IPS-18a (cell line): ENCODE results near the gene SEPTIN2.
A peak's percentile ranks its signal among the peaks of the same experiment; 100 is the strongest.

Source experiments
- H3K27ac ChIP-seq: one replicate; pipeline ENCODE4 v1.5.1; 2013; ENCODE audit warnings: low read length
- H3K27me3 ChIP-seq: one replicate; pipeline ENCODE4 v1.6.1; 2013; ENCODE audit warnings: mild to moderate bottlenecking, low read length; ENCODE audit not compliant: control insufficient read depth, insufficient read depth
- H3K36me3 ChIP-seq: one replicate; pipeline ENCODE4 v1.6.1; 2013; ENCODE audit warnings: low read depth, low read length; ENCODE audit not compliant: control insufficient read depth
- H3K4me1 ChIP-seq: one replicate; pipeline ENCODE4 v1.6.1; 2013; ENCODE audit warnings: low read depth, low read length; ENCODE audit not compliant: control insufficient read depth
- H3K4me3 ChIP-seq: one replicate; pipeline ENCODE4 v1.5.1; 2013; ENCODE audit warnings: low read length
- H3K9ac ChIP-seq: one replicate; pipeline ENCODE4 v1.6.1; 2013; ENCODE audit warnings: mild to moderate bottlenecking, low read length, moderate library complexity
- H3K9me3 ChIP-seq: one replicate; pipeline ENCODE4 v1.6.1; 2013; ENCODE audit warnings: low read depth, low read length; ENCODE audit not compliant: control insufficient read depth

Gene SEPTIN2

GRCh38 chr2:241307055-241307454, 8.7 kb upstream of the SEPTIN2 start:
- H3K4me1 ChIP-seq, result peaks cover 3% of the 10 kb centered on the region
- H3K9me3 ChIP-seq, result no peaks in the 10 kb centered on the region
- H3K9ac ChIP-seq, result no peak overlapping the region
- H3K4me3 ChIP-seq, result no peak overlapping the region
- H3K27ac ChIP-seq, result no peak overlapping the region
- H3K36me3 ChIP-seq, result no peaks in the 10 kb centered on the region
- H3K27me3 ChIP-seq, result no peaks in the 10 kb centered on the region

DNA sequence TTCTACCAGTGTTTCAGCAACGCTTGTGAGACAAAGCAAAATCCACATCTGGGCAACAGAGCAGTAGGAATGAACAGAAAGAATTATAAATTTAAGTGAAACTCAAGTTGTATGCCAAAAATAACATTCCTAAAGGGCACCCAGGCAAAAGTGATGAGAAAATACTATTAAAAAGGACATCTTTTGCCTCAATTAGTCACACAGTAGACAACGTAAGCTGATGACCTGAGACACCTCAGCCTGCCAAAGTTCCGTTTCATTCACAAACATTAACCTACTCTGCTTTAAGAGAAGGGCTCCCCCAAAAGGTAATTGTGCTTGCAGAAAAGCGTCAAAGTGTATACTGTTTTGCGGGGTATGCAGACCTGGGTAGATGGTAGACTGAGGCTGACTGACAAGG, 7.5 kb upstream of the SEPTIN2 start:
- H3K4me1 ChIP-seq, result peaks cover 3% of the 10 kb centered on the region
- no peak overlapping the region for H3K4me3 ChIP-seq
- no peaks in the 10 kb centered on the region for H3K27me3 ChIP-seq

DNA sequence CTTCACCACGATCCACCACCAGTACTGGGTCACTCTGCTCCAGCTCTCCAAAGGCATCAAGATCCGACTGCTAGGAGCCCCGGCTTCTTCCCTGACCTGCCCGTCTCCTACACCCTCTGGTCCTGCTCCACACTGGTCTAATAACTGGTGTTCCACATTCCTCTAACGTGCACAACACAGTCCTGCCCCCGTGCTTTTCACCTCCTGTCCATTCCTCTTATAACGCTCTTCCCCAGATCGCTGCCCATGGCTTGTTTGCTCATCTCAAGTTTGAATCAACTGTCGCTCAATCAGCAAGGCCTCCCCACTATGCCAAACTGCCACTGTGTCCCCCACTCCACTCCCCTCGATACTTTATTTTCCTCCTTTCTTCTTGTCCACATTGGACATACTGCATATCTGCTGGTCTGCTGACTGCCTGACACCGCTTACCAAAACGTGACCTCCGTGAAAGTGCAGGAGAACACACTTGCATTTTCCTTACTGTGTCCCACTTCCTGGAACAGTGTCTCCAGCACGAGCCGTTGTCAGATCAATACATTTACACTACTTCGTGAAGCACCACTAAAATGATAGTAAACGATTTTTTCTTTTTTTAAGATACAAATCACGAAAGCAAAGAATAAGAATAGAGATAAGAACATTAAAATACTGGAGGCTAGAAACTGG, 6.8 kb upstream of the SEPTIN2 start:
- H3K27me3 ChIP-seq, result no peaks in the 10 kb centered on the region
- H3K4me1 ChIP-seq, result peaks cover 7% of the 10 kb centered on the region
- no peaks in the 10 kb centered on the region for H3K36me3 ChIP-seq
- H3K9me3 ChIP-seq, result no peaks in the 10 kb centered on the region
- no peak overlapping the region for H3K9ac ChIP-seq
- H3K27ac ChIP-seq, result no peak overlapping the region
- H3K4me3 ChIP-seq, result no peak overlapping the region

More for the DNA sequence above, 7.5 kb upstream of the SEPTIN2 start:
- Histone ChIP-seq H3K27ac (no peak overlapping the region), H3K36me3 (no peaks in the 10 kb centered on the region), H3K9ac (no peak overlapping the region), H3K9me3 (no peaks in the 10 kb centered on the region)

DNA sequence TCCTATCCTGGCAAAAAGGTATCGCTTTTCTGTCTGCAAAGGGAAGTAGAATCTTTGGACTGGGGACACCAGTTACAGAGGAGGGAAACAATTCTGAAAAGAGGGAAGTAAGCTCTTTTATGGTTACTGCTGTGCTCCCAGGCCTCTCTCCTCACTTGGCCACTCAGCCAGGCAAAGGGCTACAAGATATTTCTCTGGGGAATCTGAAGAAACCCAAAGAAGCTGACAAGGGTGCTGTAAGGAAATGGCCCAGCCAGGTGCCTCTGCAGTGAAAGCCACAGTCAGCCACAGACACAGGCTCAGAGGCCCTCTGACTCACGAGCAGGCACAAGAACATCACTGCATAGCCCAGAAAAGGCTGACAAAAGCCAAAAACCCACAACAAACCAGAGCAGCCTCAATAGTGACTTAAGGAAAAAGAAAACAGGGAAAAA, 6.0 kb upstream of the SEPTIN2 start:
- Histone ChIP-seq H3K27me3 (no peaks in the 10 kb centered on the region), H3K4me3 (no peak overlapping the region), H3K9me3 (no peaks in the 10 kb centered on the region), H3K36me3 (no peaks in the 10 kb centered on the region), H3K27ac (no peak overlapping the region), H3K9ac (no peak overlapping the region), H3K4me1 (peaks cover 11% of the 10 kb centered on the region)

DNA sequence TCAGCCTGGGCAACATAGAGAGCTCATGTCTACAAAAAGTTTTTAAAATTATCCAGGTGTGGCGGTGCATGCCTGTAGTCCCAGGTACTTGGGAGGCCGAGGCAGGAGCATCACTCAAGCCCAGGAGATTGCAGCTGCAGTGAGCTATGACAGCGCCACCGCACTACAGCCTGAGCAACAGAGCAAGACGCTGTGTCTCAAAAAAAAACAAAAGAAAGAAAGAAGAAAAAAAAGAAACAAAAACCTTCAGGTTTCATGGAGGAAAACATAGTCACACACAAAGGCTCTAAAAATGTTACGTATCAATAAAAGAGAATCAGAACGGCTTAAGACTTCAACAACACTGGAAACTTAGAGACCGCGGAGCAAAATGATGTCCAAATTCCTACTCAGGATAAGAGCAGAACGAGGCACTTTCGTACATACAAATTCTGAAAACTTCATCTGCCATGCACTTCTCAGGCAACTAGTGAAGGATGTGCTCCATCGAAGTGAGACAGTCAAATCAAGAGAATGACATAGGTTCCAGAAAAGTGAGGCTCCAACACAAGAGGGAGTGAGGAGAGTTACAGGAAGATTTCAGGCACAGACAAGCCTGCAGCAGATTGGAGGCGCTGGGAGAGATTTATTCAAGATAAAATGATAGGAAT, 4.7 kb upstream of the SEPTIN2 start:
- Histone ChIP-seq H3K36me3 (no peaks in the 10 kb centered on the region), H3K9ac (no peak overlapping the region), H3K4me3 (no peak overlapping the region), H3K9me3 (no peaks in the 10 kb centered on the region), H3K27ac (no peak overlapping the region), H3K27me3 (no peaks in the 10 kb centered on the region), H3K4me1 (peaks cover 11% of the 10 kb centered on the region)

DNA sequence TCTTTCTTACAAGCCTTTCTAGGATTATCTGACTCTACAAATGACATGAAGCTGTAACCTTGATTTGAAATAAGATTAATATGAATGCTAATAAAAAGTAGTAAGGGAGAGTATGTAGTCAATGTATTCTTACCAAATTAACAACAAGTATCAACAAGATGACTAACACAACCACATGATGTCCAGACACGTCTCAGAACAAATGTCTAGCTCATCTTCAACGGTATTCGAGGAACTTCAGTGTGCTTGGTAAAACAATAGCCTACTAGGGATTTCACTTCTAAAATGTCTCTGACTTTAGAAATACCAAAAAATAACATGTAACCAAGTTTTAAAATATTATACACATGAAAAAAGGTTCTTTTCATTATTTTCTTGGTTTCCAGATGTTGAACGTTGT, 3.6 kb upstream of the SEPTIN2 start:
- no peaks in the 10 kb centered on the region for H3K9me3 ChIP-seq
- no peak overlapping the region for H3K4me3 ChIP-seq
- peaks cover 11% of the 10 kb centered on the region for H3K4me1 ChIP-seq
- no peak overlapping the region for H3K27ac ChIP-seq
- no peak overlapping the region for H3K9ac ChIP-seq
- no peaks in the 10 kb centered on the region for H3K27me3 ChIP-seq
- H3K36me3 ChIP-seq, result no peaks in the 10 kb centered on the region

DNA sequence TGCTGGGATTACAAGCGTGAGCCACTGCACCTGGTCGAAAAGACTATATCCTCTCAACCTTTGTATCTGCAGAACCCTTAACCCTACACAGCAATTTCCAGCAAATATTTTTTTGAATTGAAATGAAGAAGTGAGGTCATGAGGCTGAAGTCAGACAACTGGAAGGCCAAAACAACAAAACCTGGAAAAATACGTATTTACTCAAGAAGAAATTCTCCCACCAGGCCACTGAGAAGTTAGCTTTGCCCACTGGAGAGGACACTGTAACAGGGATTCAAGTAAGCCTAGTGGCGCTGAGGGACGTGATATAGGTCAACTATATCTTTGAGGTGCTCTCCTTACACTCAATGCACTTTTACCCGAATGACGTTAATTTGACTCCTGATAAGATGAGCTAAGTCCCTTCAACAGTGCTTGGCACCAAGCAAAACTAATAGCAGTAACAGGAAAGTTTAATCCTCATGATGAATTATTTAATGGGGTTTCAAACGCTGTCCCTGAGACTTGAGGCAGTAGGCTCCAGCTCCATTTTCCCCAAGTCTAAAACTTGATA, 2.1 kb upstream of the SEPTIN2 start:
- Histone ChIP-seq H3K4me1 (peaks cover 24% of the 10 kb centered on the region), H3K9ac (peak overlapping the region; percentile 99), H3K4me3 (peak overlapping the region; percentile 92), H3K9me3 (no peaks in the 10 kb centered on the region), H3K27me3 (no peaks in the 10 kb centered on the region), H3K36me3 (peaks cover 6% of the 10 kb centered on the region), H3K27ac (no peak overlapping the region)

GRCh38 chr2:241314226-241315092, 1.3 kb upstream of the SEPTIN2 start:
- Histone ChIP-seq H3K27ac (peak overlapping the region; percentile 99), H3K27me3 (no peaks in the 10 kb centered on the region), H3K9me3 (no peaks in the 10 kb centered on the region), H3K4me1 (peaks cover 24% of the 10 kb centered on the region), H3K36me3 (peaks cover 6% of the 10 kb centered on the region), H3K9ac (peak overlapping the region; percentile 99), H3K4me3 (peak overlapping the region; percentile 92)

DNA sequence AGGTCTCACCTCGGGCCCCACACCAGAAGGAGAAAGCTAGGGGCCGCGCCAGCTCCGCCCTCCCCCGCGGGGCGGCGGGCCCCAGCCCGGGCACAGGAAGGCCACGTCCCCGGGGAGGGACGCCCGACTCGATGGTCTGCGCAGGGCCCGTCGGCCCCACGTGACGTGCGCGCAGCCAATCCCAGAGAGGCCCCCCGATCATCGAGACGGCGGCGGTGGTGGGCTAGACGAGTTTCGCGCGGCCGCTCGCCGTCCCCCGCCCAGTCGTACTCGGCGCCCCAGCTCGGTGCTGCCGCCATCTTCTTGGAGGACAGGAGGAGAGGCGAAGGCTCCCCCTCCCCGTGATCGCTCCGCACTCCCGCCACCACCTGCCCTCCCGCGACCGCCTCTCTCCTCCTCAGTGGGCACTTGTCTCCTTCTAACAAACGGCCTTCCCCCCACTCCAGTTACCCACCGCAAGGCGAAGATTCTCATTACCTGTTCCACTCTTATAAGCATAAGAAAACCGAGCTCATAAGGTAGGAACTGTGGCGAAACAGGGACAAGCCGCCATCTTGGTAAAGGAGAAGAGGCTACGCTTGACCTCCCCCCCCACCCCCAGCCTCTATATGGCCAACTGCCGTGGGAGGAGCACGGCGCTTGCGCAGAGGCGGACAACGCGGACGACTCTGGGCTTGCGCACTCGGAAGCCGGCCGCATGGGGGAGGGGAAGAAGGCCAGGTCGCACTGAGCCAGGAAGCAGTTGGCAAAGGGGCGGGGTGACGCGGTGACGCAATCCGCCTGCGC, 439 bp upstream of the SEPTIN2 start, which contains the start of gene HDLBP:
TSS of gene HDLBP (minus strand) at position 580 of the 786 bp plus-strand sequence. CDS start 48,803 bp downstream, outside the sequence.
- Histone ChIP-seq H3K27me3 (no peaks in the 10 kb centered on the region), H3K27ac (peak within 1 kb of the TSS; percentile 99), H3K9me3 (no peaks in the 10 kb centered on the region), H3K4me1 (peaks cover 21% of the 10 kb centered on the region), H3K4me3 (peak within 1 kb of the TSS; percentile 92), H3K36me3 (peaks cover 6% of the 10 kb centered on the region), H3K9ac (peak within 1 kb of the TSS; percentile 99)

DNA sequence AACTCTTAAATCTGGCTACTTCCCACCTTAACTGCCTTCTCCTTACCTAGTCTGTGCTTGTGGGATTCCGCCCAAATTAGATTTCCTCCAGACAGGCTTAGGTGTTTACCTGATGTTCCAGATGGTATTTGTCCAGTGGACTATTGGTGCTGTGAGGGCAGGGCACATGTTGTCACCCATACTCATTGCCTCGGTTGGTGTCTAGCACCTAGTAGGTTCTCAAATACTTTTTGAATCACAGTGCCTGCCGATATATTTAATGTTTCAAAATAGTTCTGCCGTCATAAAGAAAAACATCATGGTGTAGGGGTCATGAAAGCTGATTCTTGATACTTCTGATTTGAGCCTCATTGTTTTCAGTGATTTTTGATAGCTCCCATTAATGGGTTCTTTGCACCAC, 1.1 kb downstream of the SEPTIN2 start:
- Histone ChIP-seq H3K9me3 (no peaks in the 10 kb centered on the region), H3K9ac (peak overlapping the region; percentile 89), H3K4me3 (peak overlapping the region; percentile 92), H3K36me3 (peaks cover 6% of the 10 kb centered on the region), H3K4me1 (peaks cover 32% of the 10 kb centered on the region), H3K27ac (peak overlapping the region; percentile 91), H3K27me3 (no peaks in the 10 kb centered on the region)
